PC-9 (cell line): ENCODE data around the gene PAX8. TPM values are rescaled to one million over a fixed set of nuclear protein-coding genes. Genes with fewer than 3 reads are reported as not detected.

ENCODE experiments used
- BruUV-seq: library from RNA; stranded (reverse); fragments of 400-500 nt; replicated peaks from 2 replicates; lab custom pipeline; 2021; lab: Mats Ljungman, UMichigan
- CTCF ChIA-PET: fragments of 300-600 bp; sonication (Branson Sonifier 250); formaldehyde crosslinking; loops from one replicate; lab custom pipeline; 2022; ENCODE audit warnings: antibody characterized with exemption; lab: Charles Lee
- POLR2A ChIA-PET: fragments of 300-600 bp; sonication (Branson Sonifier 250); formaldehyde crosslinking; loops from one replicate; lab custom pipeline; 2022; ENCODE audit warnings: antibody characterized with exemption; ENCODE audit not compliant: unreplicated experiment; lab: Charles Lee
- DNase-seq, 2 experiments: peaks; one replicate each; pipeline versions ENCODE4 v3.0.0 to v3.0.0-alpha.2; 2015 to 2022; ENCODE audit warnings: mixed read lengths in 1 of 2
- H2AFZ ChIP-seq: fragments of 200-600 bp; sonication (generic); 2 replicates; pipeline ENCODE4 v1.8.1; 2017; ENCODE audit warnings: antibody characterized with exemption
- H3F3A ChIP-seq: fragments of 200-600 bp; sonication (generic); 2 replicates; pipeline ENCODE4 v1.8.1; 2017; ENCODE audit warnings: antibody characterized with exemption, mild to moderate bottlenecking, low read depth; ENCODE audit not compliant: insufficient read depth
- H3K27ac ChIP-seq: fragments of 200-600 bp; sonication (generic); 2 replicates; pipeline ENCODE4 v1.6.1; 2016; ENCODE audit warnings: mixed run types
- H3K27me3 ChIP-seq: fragments of 200-600 bp; sonication (generic); 2 replicates; pipeline ENCODE4 v1.6.1; 2016; ENCODE audit warnings: low read depth, mixed run types; ENCODE audit not compliant: insufficient read depth
- H3K36me3 ChIP-seq: fragments of 200-600 bp; sonication (generic); 2 replicates; pipeline ENCODE4 v1.6.1; 2016; ENCODE audit warnings: low read depth, mixed run types
- H3K4me1 ChIP-seq: fragments of 200-600 bp; sonication (generic); replicated peaks from 2 replicates; pipeline ENCODE4 v1.6.1; 2016; ENCODE audit warnings: mixed run types; ENCODE audit not compliant: insufficient read depth
- H3K4me2 ChIP-seq: fragments of 200-600 bp; sonication (generic); 2 replicates; pipeline ENCODE4 v1.6.1; 2017; ENCODE audit warnings: mixed run types
- H3K4me3 ChIP-seq: fragments of 200-600 bp; sonication (generic); 2 replicates; pipeline ENCODE4 v1.6.1; 2016; ENCODE audit warnings: mixed run types
- H3K79me2 ChIP-seq: fragments of 200-600 bp; sonication (generic); 2 replicates; pipeline ENCODE4 v1.6.1; 2017; ENCODE audit warnings: low read depth, mixed run types
- H3K9me2 ChIP-seq: fragments of 200-600 bp; sonication (generic); 2 replicates; pipeline ENCODE4 v1.8.1; 2017; ENCODE audit warnings: mild to moderate bottlenecking; ENCODE audit not compliant: insufficient read depth
- H3K9me3 ChIP-seq: fragments of 200-600 bp; sonication (generic); 2 replicates; pipeline ENCODE4 v1.8.1; 2016; ENCODE audit warnings: low read depth; ENCODE audit not compliant: insufficient read depth
- H4K20me1 ChIP-seq: fragments of 200-600 bp; sonication (generic); 2 replicates; pipeline ENCODE4 v1.8.1; 2017; ENCODE audit not compliant: insufficient read depth
- CTCF ChIP-seq: fragments of 200-600 bp; sonication (generic); conservative IDR thresholded peaks from 2 replicates; pipeline ENCODE4 v1.6.1; 2017; ENCODE audit warnings: mixed run types, antibody characterized with exemption, mild to moderate bottlenecking, moderate library complexity
- EZH2 ChIP-seq: fragments of 200-600 bp; sonication (generic); IDR thresholded peaks from 2 replicates; pipeline ENCODE4 v1.8.0; 2017; ENCODE audit warnings: antibody characterized with exemption, low read depth
- intact Hi-C: fragments of 100-400 bp; cut with micrococcal nuclease; formaldehyde crosslinking; loops from one replicate; pipeline ENCODE4 v1.10.0; 2022; ENCODE audit not compliant: unreplicated experiment
- total RNA-seq: library from RNA; stranded (reverse); gene quantifications from 2 replicates; pipeline ENCODE4 v1.2.3, GENCODE V29; 2021

Gene PAX8
- total RNA-seq, 1 experiment from 2014 or later: 5.8 TPM

GRCh38 chr2:113278073-113278741 lies 514 bp downstream of the PAX8 start:
- POLR2A ChIA-PET: no interaction called here
- Histone ChIP-seq H3K4me3 (no peak overlapping the region), H3K27ac (no peak overlapping the region), H3K79me2 (no peaks in the 10 kb centered on the region), H3K4me1 (peaks cover 20% of the 10 kb centered on the region), H3K9me2 (no peaks in the 10 kb centered on the region), H2AFZ (no peak overlapping the region), H3K27me3 (no peaks in the 10 kb centered on the region), H3K36me3 (no peaks in the 10 kb centered on the region), H3F3A (peaks cover 22% of the 10 kb centered on the region), H3K4me2 (no peak overlapping the region), H4K20me1 (no peaks in the 10 kb centered on the region), H3K9me3 (no peaks in the 10 kb centered on the region)
- DNase-seq: no peak
- intact Hi-C loops: no loop called here
- CTCF ChIA-PET: no interaction called here
- TF ChIP-seq EZH2 (no peak), CTCF (no peak)
- BruUV-seq: no TSS peak

GRCh38 chr2:113277474-113278072 lies 1.1 kb downstream of the PAX8 start:
- no peak overlapping the region for H3K4me3 ChIP-seq
- no peaks in the 10 kb centered on the region for H3K9me2 ChIP-seq
- intact Hi-C loops: no loop called here
- ChIA-PET CTCF (no interaction called here), POLR2A (no interaction called here)
- no peaks in the 10 kb centered on the region for H3K9me3 ChIP-seq
- no peak for TF ChIP-seq EZH2
- TF ChIP-seq CTCF: no peak
- no peaks in the 10 kb centered on the region for H3K27me3 ChIP-seq
- H3K4me2 ChIP-seq: no peak overlapping the region
- no peak for DNase-seq
- H2AFZ ChIP-seq: no peak overlapping the region
- BruUV-seq: no TSS peak
- H3F3A ChIP-seq: peaks cover 16% of the 10 kb centered on the region
- H3K27ac ChIP-seq: no peak overlapping the region
- peaks cover 14% of the 10 kb centered on the region for H3K4me1 ChIP-seq
- H3K79me2 ChIP-seq: no peaks in the 10 kb centered on the region
- H4K20me1 ChIP-seq: no peaks in the 10 kb centered on the region
- no peaks in the 10 kb centered on the region for H3K36me3 ChIP-seq

GRCh38 chr2:113276761-113277425 lies 1.8 kb downstream of the PAX8 start:
- CTCF ChIA-PET: no interaction called here

More at GRCh38 chr2:113276761-113277425, 1.8 kb downstream of the PAX8 start:
- Histone ChIP-seq H3K36me3 (no peaks in the 10 kb centered on the region), H3K79me2 (no peaks in the 10 kb centered on the region), H3K9me2 (no peaks in the 10 kb centered on the region), H3K4me3 (no peak overlapping the region), H4K20me1 (no peaks in the 10 kb centered on the region), H3K27ac (no peak overlapping the region), H3K4me1 (peaks cover 7% of the 10 kb centered on the region), H2AFZ (no peak overlapping the region), H3K9me3 (no peaks in the 10 kb centered on the region), H3K4me2 (no peak overlapping the region), H3F3A (peaks cover 9% of the 10 kb centered on the region), H3K27me3 (no peaks in the 10 kb centered on the region)
- POLR2A ChIA-PET: no interaction called here
- intact Hi-C loops: no loop called here
- no TSS peak for BruUV-seq
- DNase-seq: no peak
- no peak for TF ChIP-seq CTCF
- no peak for TF ChIP-seq EZH2
